HepG2 (cell line): ENCODE data around the gene INF2. TPM values are rescaled to one million over a fixed set of nuclear protein-coding genes. Genes with fewer than 3 reads are reported as not detected.

ENCODE experiments used
- DMAP1 ChIP-seq: IDR thresholded peaks from 2 replicates; pipeline ENCODE4 v1.6.1; 2016
- FOXC1 ChIP-seq: sonication (generic); formaldehyde crosslinking; IDR thresholded peaks from 2 replicates; pipeline ENCODE4 v1.8.0; 2022; ENCODE audit warnings: mild to moderate bottlenecking, missing genetic modification reagents, borderline replicate concordance
- HNRNPLL ChIP-seq: fragments of 200-400 bp; formaldehyde crosslinking; IDR thresholded peaks from 2 replicates; pipeline ENCODE4 v1.6.1; 2017; ENCODE audit warnings: mild to moderate bottlenecking, low read depth, low read length; ENCODE audit not compliant: poor library complexity, severe bottlenecking
- KAT7 ChIP-seq: IDR thresholded peaks from 2 replicates; pipeline ENCODE4 v1.6.1; 2018; ENCODE audit warnings: borderline replicate concordance, missing compliant biosample characterization
- LCORL ChIP-seq, 2 experiments: fragments of 450-650 bp in 1 of 2; sonication (generic) in 1 of 2; formaldehyde crosslinking in 1 of 2; IDR thresholded peaks; 2 replicates each; pipeline versions ENCODE4 v1.5.0 to v1.6.1; 2017 to 2020; ENCODE audit warnings: antibody characterized with exemption in 1 of 2, missing genetic modification reagents in 1 of 2
- MED8 ChIP-seq: sonication (generic); formaldehyde crosslinking; IDR thresholded peaks from 2 replicates; pipeline ENCODE4 v1.8.1; 2023; ENCODE audit warnings: mild to moderate bottlenecking, missing genetic modification reagents; ENCODE audit not compliant: insufficient replicate concordance
- POLR2AphosphoS2 ChIP-seq: IDR thresholded peaks from 2 replicates; pipeline ENCODE4 v1.6.1; 2011; ENCODE audit warnings: low read depth, low read length, improper control_type of control experiment
- SCMH1 ChIP-seq: sonication (generic); formaldehyde crosslinking; IDR thresholded peaks from 2 replicates; pipeline ENCODE4 v1.9.0; 2021; ENCODE audit warnings: missing genetic modification reagents, mild to moderate bottlenecking, borderline replicate concordance
- TMF1 ChIP-seq: sonication (generic); formaldehyde crosslinking; IDR thresholded peaks from 2 replicates; pipeline ENCODE4 v1.8.1; 2022; ENCODE audit warnings: low read depth, missing genetic modification reagents
- ZBTB20 ChIP-seq: sonication (generic); formaldehyde crosslinking; IDR thresholded peaks from 2 replicates; pipeline ENCODE4 v1.8.1; 2023; ENCODE audit warnings: missing genetic modification reagents, low read depth, mild to moderate bottlenecking, borderline replicate concordance
- ZC3H4 ChIP-seq: sonication (generic); formaldehyde crosslinking; IDR thresholded peaks from 2 replicates; pipeline ENCODE4 v1.4.0; 2020; ENCODE audit warnings: missing genetic modification reagents, borderline replicate concordance
- ZNF136 ChIP-seq: sonication (generic); formaldehyde crosslinking; IDR thresholded peaks from 2 replicates; pipeline ENCODE4 v1.8.1; 2022; ENCODE audit warnings: low read depth, mild to moderate bottlenecking, moderate library complexity, missing genetic modification reagents
- ZNF543 ChIP-seq: sonication (generic); formaldehyde crosslinking; IDR thresholded peaks from 2 replicates; pipeline ENCODE4 v1.4.0; 2020; ENCODE audit warnings: mild to moderate bottlenecking, missing genetic modification reagents
- polyA plus RNA-seq, 8 experiments: library from polyadenylated mRNA; depleted of rRNA in 3 of 8; stranded (reverse) in 7 of 8; unstranded in 1 of 8; fragments of >200 nt; fragmentation: Illumina TruSeq in 4 of 8; extraction: Trizol in 4 of 8; gene quantifications; 2 replicates each; pipeline versions ENCODE4 v1.2.1 to v1.2.3, GENCODE V29; 2011 to 2016; ENCODE audit warnings: low read depth in 4 of 8, missing spikeins in 1 of 8, mixed read lengths in 1 of 8; ENCODE audit not compliant: insufficient read depth in 1 of 8
- total RNA-seq, 5 experiments: library from RNA; depleted of rRNA; stranded (reverse); fragments of >200 nt; fragmentation: Illumina TruSeq; extraction: Trizol; gene quantifications; 2 replicates each; pipeline ENCODE4 v1.2.3, GENCODE V29; 2016; ENCODE audit warnings: low read depth in 1 of 5
- TF ChIP-seq, protein P1 (sequence below): sonication (generic); formaldehyde crosslinking; IDR thresholded peaks from 2 replicates; pipeline ENCODE4 v1.4.0; 2020; ENCODE audit warnings: missing genetic modification reagents, borderline replicate concordance
- TF ChIP-seq, protein P2 (sequence below): sonication (generic); IDR thresholded peaks from 2 replicates; pipeline ENCODE4 v1.6.1; 2016; ENCODE audit warnings: low read depth, borderline replicate concordance
- TF ChIP-seq, protein P3 (sequence below), 2 experiments: sonication (generic) in 1 of 2; formaldehyde crosslinking in 1 of 2; IDR thresholded peaks; 2 replicates each; pipeline versions ENCODE4 v1.4.0 to v1.6.1; 2018 to 2020; ENCODE audit warnings: missing genetic modification reagents in 2 of 2, borderline replicate concordance in 1 of 2, low read depth in 1 of 2, mild to moderate bottlenecking in 1 of 2, missing biosample characterization in 1 of 2
- TF ChIP-seq, protein P4 (sequence below): sonication (generic); formaldehyde crosslinking; IDR thresholded peaks from 2 replicates; pipeline ENCODE4 v1.5.0; 2020; ENCODE audit warnings: mild to moderate bottlenecking, low read depth, missing genetic modification reagents, borderline replicate concordance
- TF ChIP-seq, protein P5 (sequence below): sonication (generic); formaldehyde crosslinking; IDR thresholded peaks from 2 replicates; pipeline ENCODE4 v1.5.0; 2020; ENCODE audit warnings: missing genetic modification reagents

The INF2 gene
- total and polyA plus RNA-seq, 2 of the 13 experiments (the other 11 are each of a cell fraction or from before 2014, with no cell fraction given), result 16.4 to 26.4 TPM

DNA sequence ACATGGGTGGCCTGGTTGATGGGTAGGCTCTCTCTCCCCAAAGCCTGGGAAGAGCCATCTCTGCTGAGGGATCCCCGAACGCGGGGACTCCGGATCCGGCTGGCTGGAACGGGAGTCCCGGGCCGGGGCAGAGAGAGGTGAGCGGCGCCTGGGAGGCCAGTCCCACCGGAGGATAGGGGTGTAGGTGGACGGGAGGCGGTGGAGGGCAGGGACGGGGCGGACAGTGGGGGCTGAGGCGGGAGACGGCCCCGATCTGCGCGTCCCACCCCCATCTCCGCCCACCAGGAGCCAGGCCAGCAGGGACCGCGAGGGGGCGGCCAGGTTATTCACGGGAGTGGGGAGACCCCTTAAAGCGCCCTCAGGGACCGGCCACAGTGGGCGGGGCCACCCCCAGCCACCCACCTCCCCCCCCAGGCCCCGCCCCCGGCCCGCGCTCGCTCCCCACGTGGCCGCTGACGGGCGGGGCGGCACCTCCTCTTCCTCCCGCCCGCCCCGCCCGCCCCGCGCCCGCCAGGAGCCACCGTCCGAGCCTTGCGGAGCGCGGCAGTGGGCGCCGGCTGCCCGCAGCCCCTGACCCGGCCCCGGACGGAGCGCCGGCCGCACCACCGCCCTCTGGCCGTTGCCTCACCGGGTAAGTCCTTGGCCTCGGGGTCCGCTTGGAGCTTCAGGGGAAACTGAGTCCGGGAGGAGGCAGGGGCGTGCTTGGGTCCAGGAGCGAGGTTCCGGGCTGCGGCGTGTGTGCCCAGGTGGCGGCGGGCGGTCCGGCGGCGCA lies at the start of gene INF2 (continued):
- TF ChIP-seq, protein P1, sequence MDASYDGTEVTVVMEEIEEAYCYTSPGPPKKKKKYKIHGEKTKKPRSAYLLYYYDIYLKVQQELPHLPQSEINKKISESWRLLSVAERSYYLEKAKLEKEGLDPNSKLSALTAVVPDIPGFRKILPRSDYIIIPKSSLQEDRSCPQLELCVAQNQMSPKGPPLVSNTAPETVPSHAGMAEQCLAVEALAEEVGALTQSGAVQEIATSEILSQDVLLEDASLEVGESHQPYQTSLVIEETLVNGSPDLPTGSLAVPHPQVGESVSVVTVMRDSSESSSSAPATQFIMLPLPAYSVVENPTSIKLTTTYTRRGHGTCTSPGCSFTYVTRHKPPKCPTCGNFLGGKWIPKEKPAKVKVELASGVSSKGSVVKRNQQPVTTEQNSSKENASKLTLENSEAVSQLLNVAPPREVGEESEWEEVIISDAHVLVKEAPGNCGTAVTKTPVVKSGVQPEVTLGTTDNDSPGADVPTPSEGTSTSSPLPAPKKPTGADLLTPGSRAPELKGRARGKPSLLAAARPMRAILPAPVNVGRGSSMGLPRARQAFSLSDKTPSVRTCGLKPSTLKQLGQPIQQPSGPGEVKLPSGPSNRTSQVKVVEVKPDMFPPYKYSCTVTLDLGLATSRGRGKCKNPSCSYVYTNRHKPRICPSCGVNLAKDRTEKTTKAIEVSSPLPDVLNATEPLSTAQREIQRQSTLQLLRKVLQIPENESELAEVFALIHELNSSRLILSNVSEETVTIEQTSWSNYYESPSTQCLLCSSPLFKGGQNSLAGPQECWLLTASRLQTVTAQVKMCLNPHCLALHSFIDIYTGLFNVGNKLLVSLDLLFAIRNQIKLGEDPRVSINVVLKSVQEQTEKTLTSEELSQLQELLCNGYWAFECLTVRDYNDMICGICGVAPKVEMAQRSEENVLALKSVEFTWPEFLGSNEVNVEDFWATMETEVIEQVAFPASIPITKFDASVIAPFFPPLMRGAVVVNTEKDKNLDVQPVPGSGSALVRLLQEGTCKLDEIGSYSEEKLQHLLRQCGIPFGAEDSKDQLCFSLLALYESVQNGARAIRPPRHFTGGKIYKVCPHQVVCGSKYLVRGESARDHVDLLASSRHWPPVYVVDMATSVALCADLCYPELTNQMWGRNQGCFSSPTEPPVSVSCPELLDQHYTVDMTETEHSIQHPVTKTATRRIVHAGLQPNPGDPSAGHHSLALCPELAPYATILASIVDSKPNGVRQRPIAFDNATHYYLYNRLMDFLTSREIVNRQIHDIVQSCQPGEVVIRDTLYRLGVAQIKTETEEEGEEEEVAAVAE (CRISPR knock-in tag), result no peak
- TF ChIP-seq KAT7 (CRISPR knock-in tag) (no peak), SCMH1 (no peak), TMF1 (CRISPR knock-in tag) (no peak), ZNF136 (CRISPR knock-in tag) (no peak), ZNF543 (no peak; the same call in 1 of the 2 replicates), ZC3H4 (CRISPR knock-in tag) (no peak), ZBTB20 (CRISPR knock-in tag) (no peak), DMAP1 (CRISPR knock-in tag) (no peak; the same call in 1 of the 2 replicates), POLR2AphosphoS2 (no peak), LCORL (IDR thresholded peaks at IDR 0.05) (no peak), LCORL (CRISPR knock-in tag; IDR thresholded peaks at IDR 0.05) (peak; percentile 24; the same call in 1 of the 2 replicates), FOXC1 (CRISPR knock-in tag) (no peak; the same call in 1 of the 2 replicates), MED8 (no peak), HNRNPLL (no peak)
- TF ChIP-seq, protein P2, sequence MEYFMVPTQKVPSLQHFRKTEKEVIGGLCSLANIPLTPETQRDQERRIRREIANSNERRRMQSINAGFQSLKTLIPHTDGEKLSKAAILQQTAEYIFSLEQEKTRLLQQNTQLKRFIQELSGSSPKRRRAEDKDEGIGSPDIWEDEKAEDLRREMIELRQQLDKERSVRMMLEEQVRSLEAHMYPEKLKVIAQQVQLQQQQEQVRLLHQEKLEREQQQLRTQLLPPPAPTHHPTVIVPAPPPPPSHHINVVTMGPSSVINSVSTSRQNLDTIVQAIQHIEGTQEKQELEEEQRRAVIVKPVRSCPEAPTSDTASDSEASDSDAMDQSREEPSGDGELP, result no peak
- TF ChIP-seq, protein P3, sequence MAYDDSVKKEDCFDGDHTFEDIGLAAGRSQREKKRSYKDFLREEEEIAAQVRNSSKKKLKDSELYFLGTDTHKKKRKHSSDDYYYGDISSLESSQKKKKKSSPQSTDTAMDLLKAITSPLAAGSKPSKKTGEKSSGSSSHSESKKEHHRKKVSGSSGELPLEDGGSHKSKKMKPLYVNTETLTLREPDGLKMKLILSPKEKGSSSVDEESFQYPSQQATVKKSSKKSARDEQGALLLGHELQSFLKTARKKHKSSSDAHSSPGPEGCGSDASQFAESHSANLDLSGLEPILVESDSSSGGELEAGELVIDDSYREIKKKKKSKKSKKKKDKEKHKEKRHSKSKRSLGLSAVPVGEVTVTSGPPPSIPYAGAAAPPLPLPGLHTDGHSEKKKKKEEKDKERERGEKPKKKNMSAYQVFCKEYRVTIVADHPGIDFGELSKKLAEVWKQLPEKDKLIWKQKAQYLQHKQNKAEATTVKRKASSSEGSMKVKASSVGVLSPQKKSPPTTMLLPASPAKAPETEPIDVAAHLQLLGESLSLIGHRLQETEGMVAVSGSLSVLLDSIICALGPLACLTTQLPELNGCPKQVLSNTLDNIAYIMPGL (CRISPR knock-in tag; IDR thresholded peaks at IDR 0.05; ENCODE audit: borderline replicate concordance in 1 of 2, low read depth in 1 of 2), result peak in 1 of 2 experiments; percentile 60; a peak in 1 of 4 replicates
- TF ChIP-seq, protein P4, sequence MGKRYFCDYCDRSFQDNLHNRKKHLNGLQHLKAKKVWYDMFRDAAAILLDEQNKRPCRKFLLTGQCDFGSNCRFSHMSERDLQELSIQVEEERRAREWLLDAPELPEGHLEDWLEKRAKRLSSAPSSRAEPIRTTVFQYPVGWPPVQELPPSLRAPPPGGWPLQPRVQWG (CRISPR knock-in tag), result no peak
- TF ChIP-seq, protein P5, sequence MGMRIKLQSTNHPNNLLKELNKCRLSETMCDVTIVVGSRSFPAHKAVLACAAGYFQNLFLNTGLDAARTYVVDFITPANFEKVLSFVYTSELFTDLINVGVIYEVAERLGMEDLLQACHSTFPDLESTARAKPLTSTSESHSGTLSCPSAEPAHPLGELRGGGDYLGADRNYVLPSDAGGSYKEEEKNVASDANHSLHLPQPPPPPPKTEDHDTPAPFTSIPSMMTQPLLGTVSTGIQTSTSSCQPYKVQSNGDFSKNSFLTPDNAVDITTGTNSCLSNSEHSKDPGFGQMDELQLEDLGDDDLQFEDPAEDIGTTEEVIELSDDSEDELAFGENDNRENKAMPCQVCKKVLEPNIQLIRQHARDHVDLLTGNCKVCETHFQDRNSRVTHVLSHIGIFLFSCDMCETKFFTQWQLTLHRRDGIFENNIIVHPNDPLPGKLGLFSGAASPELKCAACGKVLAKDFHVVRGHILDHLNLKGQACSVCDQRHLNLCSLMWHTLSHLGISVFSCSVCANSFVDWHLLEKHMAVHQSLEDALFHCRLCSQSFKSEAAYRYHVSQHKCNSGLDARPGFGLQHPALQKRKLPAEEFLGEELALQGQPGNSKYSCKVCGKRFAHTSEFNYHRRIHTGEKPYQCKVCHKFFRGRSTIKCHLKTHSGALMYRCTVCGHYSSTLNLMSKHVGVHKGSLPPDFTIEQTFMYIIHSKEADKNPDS (CRISPR knock-in tag), result no peak
